ENCODE results near the gene DPY19L2. TPM values are rescaled to one million over a fixed set of nuclear protein-coding genes. Genes with fewer than 3 reads are reported as not detected.
"Not testable (repeated sequence)": the region's sequence is repeated elsewhere in the genome, so short reads cannot be mapped to it uniquely, and the experiment has no call there.

DPY19L2 gene
- total and polyA plus RNA-seq, 2 experiments from 2014 or later, result 0.31 to 0.43 TPM

DNA sequence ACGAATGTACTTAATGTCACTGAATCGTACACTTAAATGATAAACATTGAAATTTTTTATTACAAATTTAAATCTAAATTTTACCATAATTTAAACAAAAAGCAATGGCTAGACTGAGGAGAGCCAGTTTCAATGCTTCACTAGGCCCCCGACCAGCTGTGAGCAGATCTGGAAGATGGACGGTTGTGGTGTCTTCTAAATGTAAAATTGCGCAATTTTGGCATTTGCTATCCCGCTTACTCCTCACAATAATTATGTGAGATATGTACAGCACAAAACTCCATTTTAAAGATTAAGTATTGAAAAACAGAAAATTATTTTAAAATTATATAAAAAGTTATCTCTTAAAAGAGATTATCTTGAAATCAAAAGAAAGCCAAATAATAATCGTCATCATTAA, 5.3 kb downstream of the DPY19L2 start:
- not testable (repeated sequence) for H3K4me3 ChIP-seq; H3K4me1 ChIP-seq (ENCODE audit: insufficient read depth); H3K9me3 ChIP-seq (ENCODE audit: low read depth); DNase-seq; H3K9ac ChIP-seq; H3K9me2 ChIP-seq (ENCODE audit: insufficient read depth); H3K36me3 ChIP-seq (ENCODE audit: low read depth); H4K20me1 ChIP-seq (ENCODE audit: insufficient read depth); H3K27me3 ChIP-seq (replicated peaks; ENCODE audit: insufficient read depth); H3K4me2 ChIP-seq (ENCODE audit: unreplicated experiment); H2AFZ ChIP-seq; H3K79me2 ChIP-seq (ENCODE audit: insufficient read depth); H3F3A ChIP-seq (ENCODE audit: insufficient read depth); H3K27ac ChIP-seq
- WGBS, 2 experiments (ENCODE audit: low coverage in 1 of 2, low lambda C conversion rate in 2 of 2, missing lambda C conversion rate in 2 of 2), result 76 to 80% methylated on average over 7 of the region's 7 CpGs
- in situ Hi-C loops (cut with MboI), result loop anchor here (10.0 kb wide), 1 partner anchor 132 kb away; no protein-coding TSS in a partner anchor

DNA sequence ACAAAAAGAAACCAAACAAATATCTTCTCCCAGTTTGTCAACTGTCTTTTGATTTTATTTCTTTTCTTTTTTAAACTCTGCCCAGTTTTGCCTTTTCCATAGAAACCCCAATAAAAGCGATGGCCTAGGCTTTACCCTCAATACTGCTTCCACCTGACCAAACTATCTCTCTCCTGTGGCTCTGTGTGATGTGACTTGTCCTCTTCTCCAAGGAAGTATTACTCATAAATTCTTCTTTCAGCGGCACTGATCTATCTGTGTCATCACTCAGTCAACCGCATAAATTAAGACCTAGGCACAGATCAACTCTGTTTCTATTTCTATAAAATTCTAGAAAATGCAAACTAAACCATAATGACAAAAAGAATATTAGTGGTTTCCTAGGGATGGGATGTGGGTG, 9.8 kb downstream of the DPY19L2 start:
- H3K4me2 ChIP-seq (ENCODE audit: unreplicated experiment); H3K9me2 ChIP-seq (ENCODE audit: insufficient read depth); H3K27ac ChIP-seq; H4K20me1 ChIP-seq (ENCODE audit: insufficient read depth); H3K36me3 ChIP-seq (ENCODE audit: low read depth); DNase-seq; H3K27me3 ChIP-seq (replicated peaks; ENCODE audit: insufficient read depth); H3K9me3 ChIP-seq (ENCODE audit: low read depth); H3K79me2 ChIP-seq (ENCODE audit: insufficient read depth); H3K4me3 ChIP-seq; H3K4me1 ChIP-seq (ENCODE audit: insufficient read depth); in situ Hi-C loops (cut with MboI); H2AFZ ChIP-seq; H3K9ac ChIP-seq; H3F3A ChIP-seq (ENCODE audit: insufficient read depth): not testable (repeated sequence)
- WGBS, 2 experiments (ENCODE audit: low coverage in 1 of 2, low lambda C conversion rate in 2 of 2, missing lambda C conversion rate in 2 of 2), result 76 to 82% methylated on average over 3 of the region's 3 CpGs

DNA sequence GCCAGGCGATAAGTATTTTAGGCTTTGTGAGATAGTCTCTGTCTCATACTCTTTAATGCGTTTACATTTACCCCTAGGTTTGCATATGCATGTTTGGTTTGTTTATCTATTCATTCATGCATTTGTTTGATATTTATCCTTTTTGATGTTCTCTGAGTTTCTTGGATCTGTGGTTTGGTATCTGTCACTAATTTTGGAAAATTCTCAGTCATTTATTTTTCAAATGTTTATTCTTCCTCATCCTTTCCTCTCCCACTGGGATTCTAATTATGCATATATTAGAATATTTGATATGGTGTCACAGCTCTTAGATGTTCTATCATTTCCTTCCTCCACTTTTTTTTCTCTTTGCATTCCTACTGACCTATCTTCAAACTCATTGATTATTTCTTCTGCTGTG, 11.9 kb downstream of the DPY19L2 start:
- H3K9me3 ChIP-seq (ENCODE audit: low read depth); H3K4me3 ChIP-seq; H2AFZ ChIP-seq; H3K27me3 ChIP-seq (replicated peaks; ENCODE audit: insufficient read depth); H3F3A ChIP-seq (ENCODE audit: insufficient read depth); H3K9me2 ChIP-seq (ENCODE audit: insufficient read depth); H3K4me1 ChIP-seq (ENCODE audit: insufficient read depth); H3K79me2 ChIP-seq (ENCODE audit: insufficient read depth); H4K20me1 ChIP-seq (ENCODE audit: insufficient read depth); H3K9ac ChIP-seq; in situ Hi-C loops (cut with MboI); H3K36me3 ChIP-seq (ENCODE audit: low read depth); H3K27ac ChIP-seq; H3K4me2 ChIP-seq (ENCODE audit: unreplicated experiment); DNase-seq: not testable (repeated sequence)
- WGBS, 2 experiments (ENCODE audit: low coverage in 1 of 2, low lambda C conversion rate in 2 of 2, missing lambda C conversion rate in 2 of 2), result 69 to 71% methylated on average over 2 of the region's 2 CpGs

DNA sequence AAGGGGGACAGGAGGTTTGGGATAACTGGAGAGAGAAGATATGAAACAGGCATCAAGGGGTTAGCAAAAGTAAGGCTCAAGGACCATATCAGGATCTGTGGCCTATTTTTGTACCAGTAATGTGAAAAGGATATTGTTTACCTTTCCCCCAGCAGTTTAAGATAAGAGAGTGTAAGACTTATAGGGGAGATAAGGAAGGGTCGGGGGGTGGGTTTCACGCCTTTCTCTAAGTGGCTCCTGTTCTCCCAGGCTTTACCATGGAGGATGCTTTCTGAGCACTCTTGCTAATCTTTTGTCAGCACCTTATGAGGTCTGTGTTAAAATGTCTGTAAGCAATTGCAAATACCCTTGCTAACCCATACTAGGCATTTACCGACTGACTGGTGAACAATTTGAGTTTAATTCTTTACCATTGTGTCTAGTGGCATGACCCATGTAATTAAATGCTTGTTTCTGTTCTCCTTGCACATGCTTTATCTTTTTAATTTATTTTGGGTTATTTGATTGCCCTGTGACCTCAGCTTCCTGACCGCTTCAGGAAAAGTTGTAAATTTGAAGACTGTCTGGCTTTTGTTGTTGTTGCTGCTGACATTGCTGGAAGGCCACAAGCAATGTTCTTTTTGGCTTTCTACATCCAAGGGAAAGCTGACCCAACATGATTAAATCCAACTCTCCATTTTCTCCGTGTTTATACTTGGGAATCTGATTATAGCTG, 12.6 kb downstream of the DPY19L2 start:
- H3K9ac ChIP-seq; DNase-seq; H3K4me2 ChIP-seq (ENCODE audit: unreplicated experiment); H3K27me3 ChIP-seq (replicated peaks; ENCODE audit: insufficient read depth); H3K79me2 ChIP-seq (ENCODE audit: insufficient read depth); H3K9me3 ChIP-seq (ENCODE audit: low read depth); H3K4me3 ChIP-seq; H3K27ac ChIP-seq; H2AFZ ChIP-seq; H3K9me2 ChIP-seq (ENCODE audit: insufficient read depth); H4K20me1 ChIP-seq (ENCODE audit: insufficient read depth); in situ Hi-C loops (cut with MboI); H3K36me3 ChIP-seq (ENCODE audit: low read depth); H3K4me1 ChIP-seq (ENCODE audit: insufficient read depth); H3F3A ChIP-seq (ENCODE audit: insufficient read depth): not testable (repeated sequence)
- 27 to 30% methylated on average over 5 of the region's 5 CpGs for WGBS, 2 experiments (ENCODE audit: low coverage in 1 of 2, low lambda C conversion rate in 2 of 2, missing lambda C conversion rate in 2 of 2)

DNA sequence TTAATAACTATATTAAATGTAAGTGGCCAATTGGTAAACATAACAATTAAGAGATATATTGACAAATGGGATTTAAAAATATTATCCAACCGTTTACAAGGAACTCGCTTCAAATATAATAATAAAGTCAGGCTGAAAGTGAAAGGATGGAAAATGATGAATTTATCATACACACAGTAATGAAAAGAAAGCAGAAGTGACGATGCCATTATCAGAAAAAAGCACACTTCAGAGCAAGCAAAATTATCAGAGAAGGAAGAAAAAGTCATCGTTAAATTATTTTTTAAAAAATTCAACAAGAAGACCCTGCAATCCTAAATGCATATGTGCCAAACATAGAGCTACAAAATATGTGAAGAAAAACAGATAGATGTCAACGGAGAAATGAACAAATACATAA, 13.8 kb downstream of the DPY19L2 start:
- 62 to 64% methylated on average over 5 of the region's 5 CpGs for WGBS, 2 experiments (ENCODE audit: low coverage in 1 of 2, low lambda C conversion rate in 2 of 2, missing lambda C conversion rate in 2 of 2)
- in situ Hi-C loops (cut with MboI); H3K4me1 ChIP-seq (ENCODE audit: insufficient read depth): not testable (repeated sequence)

DNA sequence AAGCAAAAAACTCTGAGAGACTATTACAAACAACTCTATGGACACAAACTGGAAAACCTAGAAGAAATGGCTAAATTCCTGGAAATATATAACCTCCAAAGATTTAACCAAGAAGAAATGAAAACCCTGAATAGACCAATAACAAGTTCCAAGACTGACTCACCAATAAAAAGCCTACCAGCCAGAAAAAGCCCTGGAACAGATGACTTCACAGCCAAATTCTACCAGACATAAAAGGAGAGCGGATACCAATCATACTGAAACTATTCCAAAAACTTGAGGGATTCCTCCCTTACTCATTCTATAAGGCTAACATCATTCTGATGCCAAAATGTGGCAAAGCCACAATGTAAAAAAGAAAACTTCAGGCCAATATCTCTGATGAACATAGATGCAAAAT, 18.8 kb downstream of the DPY19L2 start:
- H3K36me3 ChIP-seq (ENCODE audit: low read depth); in situ Hi-C loops (cut with MboI); H3K9me2 ChIP-seq (ENCODE audit: insufficient read depth); H2AFZ ChIP-seq; H3K27ac ChIP-seq; H4K20me1 ChIP-seq (ENCODE audit: insufficient read depth); H3K27me3 ChIP-seq (replicated peaks; ENCODE audit: insufficient read depth); H3F3A ChIP-seq (ENCODE audit: insufficient read depth); H3K9me3 ChIP-seq (ENCODE audit: low read depth); H3K4me2 ChIP-seq (ENCODE audit: unreplicated experiment); H3K79me2 ChIP-seq (ENCODE audit: insufficient read depth); H3K4me1 ChIP-seq (ENCODE audit: insufficient read depth); H3K9ac ChIP-seq; H3K4me3 ChIP-seq: not testable (repeated sequence)
- peak; percentile 44 for DNase-seq
- 21 to 26% methylated on average over 1 of the region's 1 CpG for WGBS, 2 experiments (ENCODE audit: low coverage in 1 of 2, low lambda C conversion rate in 2 of 2, missing lambda C conversion rate in 2 of 2)

More for the DNA sequence above, 13.8 kb downstream of the DPY19L2 start:
- H3K79me2 ChIP-seq (ENCODE audit: insufficient read depth); H3K9me3 ChIP-seq (ENCODE audit: low read depth); H3K4me2 ChIP-seq (ENCODE audit: unreplicated experiment); H3K36me3 ChIP-seq (ENCODE audit: low read depth); H4K20me1 ChIP-seq (ENCODE audit: insufficient read depth); H3F3A ChIP-seq (ENCODE audit: insufficient read depth); H3K4me3 ChIP-seq; H3K27ac ChIP-seq; H2AFZ ChIP-seq; H3K27me3 ChIP-seq (replicated peaks; ENCODE audit: insufficient read depth); H3K9me2 ChIP-seq (ENCODE audit: insufficient read depth); DNase-seq; H3K9ac ChIP-seq: not testable (repeated sequence)

DNA sequence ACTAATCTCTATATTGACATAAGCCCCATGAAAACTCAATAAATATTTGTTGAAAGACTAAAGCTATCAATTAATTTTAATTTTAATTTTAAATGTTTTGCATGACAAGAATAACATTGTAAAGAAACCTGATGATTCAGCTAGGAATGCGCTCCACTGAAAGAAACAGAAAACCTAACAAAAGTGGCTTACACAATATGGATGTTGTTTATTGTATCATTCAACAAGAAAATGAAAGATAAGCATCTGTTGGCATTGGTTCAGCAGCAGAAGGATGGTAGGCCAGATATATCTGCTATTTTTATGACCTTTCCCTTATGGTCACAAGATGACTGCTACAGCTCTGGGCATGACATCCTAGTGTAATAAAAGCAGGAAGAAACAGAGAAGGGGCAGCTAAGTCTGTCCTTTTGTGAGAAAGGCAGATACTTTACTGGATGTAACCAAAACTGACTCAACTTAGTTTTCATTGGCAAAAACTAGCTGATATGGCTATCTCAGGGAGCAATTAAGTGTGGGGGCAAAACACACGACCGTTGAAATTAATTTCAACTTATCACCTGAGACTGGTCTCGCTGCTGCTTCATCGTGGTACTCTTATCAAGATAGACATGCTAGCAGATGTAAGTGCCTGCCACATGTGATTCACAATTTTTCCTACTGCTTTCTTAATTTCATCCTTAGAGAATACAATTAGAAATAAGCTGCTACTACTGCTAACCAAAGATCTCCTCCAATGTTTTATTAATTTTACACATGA, 24.7 kb downstream of the DPY19L2 start:
- H3K27me3 ChIP-seq (replicated peaks; ENCODE audit: insufficient read depth); H3K9ac ChIP-seq; H3K27ac ChIP-seq; H3K4me1 ChIP-seq (ENCODE audit: insufficient read depth); H4K20me1 ChIP-seq (ENCODE audit: insufficient read depth); H3K9me3 ChIP-seq (ENCODE audit: low read depth); H3K9me2 ChIP-seq (ENCODE audit: insufficient read depth); H3K4me3 ChIP-seq; H2AFZ ChIP-seq; H3K79me2 ChIP-seq (ENCODE audit: insufficient read depth); H3F3A ChIP-seq (ENCODE audit: insufficient read depth); in situ Hi-C loops (cut with MboI); H3K4me2 ChIP-seq (ENCODE audit: unreplicated experiment); H3K36me3 ChIP-seq (ENCODE audit: low read depth): not testable (repeated sequence)
- whole genome bisulfite sequencing, 2 experiments (ENCODE audit: low coverage in 1 of 2, low lambda C conversion rate in 2 of 2, missing lambda C conversion rate in 2 of 2), result 33 to 34% methylated on average over 5 of the region's 5 CpGs
- peak; percentile 2 for DNase-seq

Data from GM23248 (cell line).